ENCODE results near the gene GCAT.

GCAT gene

GRCh38 chr22:37846433-37846832, 38.7 kb downstream of the GCAT start:
- DNase-seq: no peak

GRCh38 chr22:37848587-37849088, 40.9 kb downstream of the GCAT start:
- DNase-seq: peak; percentile 40 to 58

GRCh38 chr22:37849089-37849751, 41.5 kb downstream of the GCAT start, which contains the start of gene EIF3L:
TSS of gene EIF3L (plus strand) at chr22:37849419. CDS start at chr22:37849450, 31 bp downstream.
- peak; percentile 86 to 91 for DNase-seq

- no peak for DNase-seq
Observed at GRCh38 chr22:37850801-37851200, 43.1 kb downstream of the GCAT start.

- DNase-seq: no peak
Observed at GRCh38 chr22:37852418-37852817, 44.7 kb downstream of the GCAT start.

GRCh38 chr22:37854946-37855345, 47.2 kb downstream of the GCAT start:
- DNase-seq: no peak

- DNase-seq: no peak
Observed at GRCh38 chr22:37855462-37855861, 47.7 kb downstream of the GCAT start.

- DNase-seq: no peak
Observed at GRCh38 chr22:37860796-37861421, 53.2 kb downstream of the GCAT start.

- no peak for DNase-seq
Observed at GRCh38 chr22:37862570-37863325, 55.0 kb downstream of the GCAT start.

- no peak for DNase-seq
Observed at GRCh38 chr22:37865510-37865909, 57.8 kb downstream of the GCAT start.
